ENCODE results near the gene TTC16.

GRCh38 chr9:127667906-127668305, 48.0 kb upstream of the TTC16 start:
- TF ChIP-seq EZH2 (IDR thresholded peaks at IDR 0.05; ENCODE audit: low read depth, low read length, severe bottlenecking), result no peak
- TF ChIP-seq HDAC6 (IDR thresholded peaks at IDR 0.05; ENCODE audit: low read depth, low read length), result no peak
- no peak for TF ChIP-seq ZNF274 (IDR thresholded peaks at IDR 0.05; ENCODE audit: borderline replicate concordance, extremely low read depth, low read length)
- no peak for TF ChIP-seq CTCF (IDR thresholded peaks at IDR 0.05; ENCODE audit: control extremely low read depth in 1 of 3, insufficient read depth in 1 of 3, low read depth in 1 of 3, low read length in 3 of 3)
- TF ChIP-seq TAF1 (IDR thresholded peaks at IDR 0.05; ENCODE audit: low read depth, low read length), result no peak
- TF ChIP-seq CBX8 (IDR thresholded peaks at IDR 0.05; ENCODE audit: borderline replicate concordance, low read depth, low read length), result no peak
